Esophagus muscularis mucosa (tissue), 4 donors: ENCODE results near the gene GCNT1. TPM values are rescaled to one million over a fixed set of nuclear protein-coding genes. Genes with fewer than 3 reads are reported as not detected.

Experiments used
- DNase-seq: peaks from one replicate; pipeline ENCODE4 v3.0.0-alpha.2; 2017; ENCODE audit errors: extremely low spot score
- H3K27ac ChIP-seq, 4 donors: fragments of 200-600 bp; sonication (generic); replicated peaks in 1 of 4; 1 replicate in 3 of 4; 2 replicates in 1 of 4; pipeline ENCODE4 v1.5.1; 2016 to 2019; ENCODE audit warnings: mild to moderate bottlenecking in 1 of 4
- H3K27me3 ChIP-seq, 4 donors: fragments of 200-600 bp; sonication (generic); one replicate each; pipeline versions ENCODE4 v1.5.1 to v1.6.0; 2016 to 2019
- H3K36me3 ChIP-seq, 4 donors: fragments of 200-600 bp; sonication (generic); one replicate each; pipeline ENCODE4 v1.5.1; 2016 to 2019
- H3K4me1 ChIP-seq, 4 donors: fragments of 200-600 bp; sonication (generic); one replicate each; pipeline ENCODE4 v1.5.1; 2016 to 2019
- H3K4me3 ChIP-seq, 4 donors: fragments of 200-600 bp; sonication (generic); 1 replicate in 2 of 4; 2 replicates in 2 of 4; pipeline ENCODE4 v1.5.1; 2016 to 2019; ENCODE audit warnings: mild to moderate bottlenecking in 4 of 4, moderate library complexity in 1 of 4
- H3K9me3 ChIP-seq, 4 donors: fragments of 200-600 bp; sonication (generic); 1 replicate in 3 of 4; 2 replicates in 1 of 4; pipeline ENCODE4 v1.5.1; 2016 to 2019
- EP300 ChIP-seq: sonication (generic); formaldehyde crosslinking; IDR thresholded peaks from one replicate; pipeline ENCODE4 v1.6.1; 2017; ENCODE audit warnings: antibody characterized with exemption
- POLR2A ChIP-seq: fragments of 450-650 bp; IDR thresholded peaks from one replicate; pipeline ENCODE4 v1.6.1; 2017; ENCODE audit warnings: antibody characterized with exemption, moderate library complexity, mild to moderate bottlenecking, low read depth
- POLR2AphosphoS5 ChIP-seq, 2 donors: sonication (generic); formaldehyde crosslinking; IDR thresholded peaks; one replicate each; pipeline ENCODE4 v1.6.1; 2017; ENCODE audit warnings: antibody characterized with exemption in 2 of 2
- WGBS: methylation state at CpG from one replicate; pipeline ENCODE4 v1.1.5; 2018; 5-methylcytosine and 5-hydroxymethylcytosine counted together
- intact Hi-C: fragments of 100-400 bp; cut with DNase I; formaldehyde crosslinking; loops from one replicate; pipeline ENCODE4 v1.15.1; 2023
- total RNA-seq, 4 donors: library from RNA; depleted of rRNA; stranded (reverse); fragments of >200 nt; gene quantifications; one replicate each; pipeline versions ENCODE4 v1.1.0 to v1.2.1, GENCODE V29; 2016
- TF ChIP-seq, protein P1 (sequence below), 3 experiments: fragments of 200-600 bp in 2 of 3; fragments of 450-650 bp in 1 of 3; sonication (generic) in 2 of 3; IDR thresholded peaks; one replicate each; pipeline ENCODE4 v1.5.1; 2017 to 2019; ENCODE audit warnings: antibody characterized with exemption in 3 of 3, mild to moderate bottlenecking in 2 of 3, moderate library complexity in 1 of 3

Gene GCNT1
- total RNA-seq, 4 donors from 2014 or later = 1.2 to 6.5 (median 3.3) TPM

DNA sequence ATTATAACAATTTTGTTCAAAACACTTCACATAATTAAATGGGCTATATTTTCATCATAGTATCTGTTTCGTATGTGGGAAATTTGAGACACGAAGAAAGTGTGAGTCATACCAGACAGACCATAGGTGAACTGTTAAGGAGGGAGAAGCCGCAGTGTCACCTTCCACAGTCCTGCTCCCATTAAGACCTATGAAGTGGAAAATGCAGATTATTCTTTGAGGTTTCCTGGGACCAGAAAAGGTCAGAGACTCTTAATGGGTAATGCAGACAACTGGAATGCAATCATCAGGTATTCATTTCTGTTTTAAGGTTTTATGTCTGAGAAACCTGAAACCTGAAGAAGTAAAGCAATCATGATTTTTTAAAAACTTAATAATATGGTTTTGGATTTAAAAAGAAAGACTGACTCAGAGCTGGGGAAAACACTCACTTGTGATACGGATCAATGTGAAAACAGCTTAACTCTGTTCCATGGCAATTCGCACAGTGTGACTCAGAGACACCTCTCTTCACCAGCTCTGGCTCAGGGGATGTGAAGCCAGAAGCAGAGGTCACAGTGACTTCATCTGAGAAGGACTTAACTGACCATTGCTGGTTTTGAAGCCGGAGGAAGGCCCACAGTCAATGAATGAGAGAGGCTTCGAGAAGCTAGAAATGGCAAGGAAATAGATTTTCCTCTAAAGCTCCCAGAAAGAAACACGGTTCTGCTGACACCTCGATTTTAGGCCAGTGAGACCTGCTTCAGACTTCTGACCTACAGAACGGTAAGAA, 17.2 kb upstream of the GCNT1 start:
- intact Hi-C loops = no loop called here
- 85% methylated on average over 10 of the region's 10 CpGs for WGBS
- H3K4me3 ChIP-seq = no peak overlapping the region
- no peaks in the 10 kb centered on the region for H3K4me1 ChIP-seq
- TF ChIP-seq POLR2A (no peak), POLR2AphosphoS5 (IDR thresholded peaks at IDR 0.05) (no peak), EP300 (no peak)
- TF ChIP-seq, protein P1, sequence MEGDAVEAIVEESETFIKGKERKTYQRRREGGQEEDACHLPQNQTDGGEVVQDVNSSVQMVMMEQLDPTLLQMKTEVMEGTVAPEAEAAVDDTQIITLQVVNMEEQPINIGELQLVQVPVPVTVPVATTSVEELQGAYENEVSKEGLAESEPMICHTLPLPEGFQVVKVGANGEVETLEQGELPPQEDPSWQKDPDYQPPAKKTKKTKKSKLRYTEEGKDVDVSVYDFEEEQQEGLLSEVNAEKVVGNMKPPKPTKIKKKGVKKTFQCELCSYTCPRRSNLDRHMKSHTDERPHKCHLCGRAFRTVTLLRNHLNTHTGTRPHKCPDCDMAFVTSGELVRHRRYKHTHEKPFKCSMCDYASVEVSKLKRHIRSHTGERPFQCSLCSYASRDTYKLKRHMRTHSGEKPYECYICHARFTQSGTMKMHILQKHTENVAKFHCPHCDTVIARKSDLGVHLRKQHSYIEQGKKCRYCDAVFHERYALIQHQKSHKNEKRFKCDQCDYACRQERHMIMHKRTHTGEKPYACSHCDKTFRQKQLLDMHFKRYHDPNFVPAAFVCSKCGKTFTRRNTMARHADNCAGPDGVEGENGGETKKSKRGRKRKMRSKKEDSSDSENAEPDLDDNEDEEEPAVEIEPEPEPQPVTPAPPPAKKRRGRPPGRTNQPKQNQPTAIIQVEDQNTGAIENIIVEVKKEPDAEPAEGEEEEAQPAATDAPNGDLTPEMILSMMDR (IDR thresholded peaks at IDR 0.05) = no peak
- H3K27ac ChIP-seq = no peak overlapping the region
- H3K27me3 ChIP-seq = no peaks in the 10 kb centered on the region
- DNase-seq = no peak
- H3K9me3 ChIP-seq = no peaks in the 10 kb centered on the region
- H3K36me3 ChIP-seq = no peaks in the 10 kb centered on the region

DNA sequence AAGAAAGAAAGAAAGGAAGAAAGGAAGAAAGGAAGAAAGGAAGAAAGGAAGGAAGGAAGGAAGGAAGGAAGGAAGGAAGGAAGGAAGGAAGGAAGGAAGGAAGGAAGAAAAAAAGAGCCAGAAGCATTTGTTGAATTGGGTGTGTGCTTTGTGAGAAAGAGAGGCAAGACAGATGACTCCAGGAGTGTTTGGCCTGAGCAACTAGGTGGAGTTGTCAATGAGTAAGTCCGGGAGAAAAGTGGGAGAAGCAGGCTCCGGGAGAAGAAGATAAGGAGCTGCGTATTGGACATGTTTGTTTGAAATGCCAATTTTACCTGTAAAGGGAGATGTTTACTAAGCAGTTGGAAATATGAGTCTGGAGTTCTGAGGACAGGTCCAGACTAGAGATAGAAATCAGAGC, 15.1 kb upstream of the GCNT1 start:
- no peaks in the 10 kb centered on the region for H3K36me3 ChIP-seq
- H3K27ac ChIP-seq = no peak overlapping the region
- no peak overlapping the region for H3K4me3 ChIP-seq
- H3K9me3 ChIP-seq = no peaks in the 10 kb centered on the region
- WGBS = 69% methylated on average over 3 of the region's 3 CpGs
- peaks cover 0 to 7% (median 3%) of the 10 kb centered on the region in 4 donors for H3K4me1 ChIP-seq
- TF ChIP-seq, protein P1 (IDR thresholded peaks at IDR 0.05) = no peak
- no peak for TF ChIP-seq EP300
- no peak for TF ChIP-seq POLR2A
- TF ChIP-seq POLR2AphosphoS5 (IDR thresholded peaks at IDR 0.05) = no peak
- intact Hi-C loops = no loop called here
- peaks cover 0 to 3% (median 0%) of the 10 kb centered on the region in 4 donors for H3K27me3 ChIP-seq
- no peak for DNase-seq

DNA sequence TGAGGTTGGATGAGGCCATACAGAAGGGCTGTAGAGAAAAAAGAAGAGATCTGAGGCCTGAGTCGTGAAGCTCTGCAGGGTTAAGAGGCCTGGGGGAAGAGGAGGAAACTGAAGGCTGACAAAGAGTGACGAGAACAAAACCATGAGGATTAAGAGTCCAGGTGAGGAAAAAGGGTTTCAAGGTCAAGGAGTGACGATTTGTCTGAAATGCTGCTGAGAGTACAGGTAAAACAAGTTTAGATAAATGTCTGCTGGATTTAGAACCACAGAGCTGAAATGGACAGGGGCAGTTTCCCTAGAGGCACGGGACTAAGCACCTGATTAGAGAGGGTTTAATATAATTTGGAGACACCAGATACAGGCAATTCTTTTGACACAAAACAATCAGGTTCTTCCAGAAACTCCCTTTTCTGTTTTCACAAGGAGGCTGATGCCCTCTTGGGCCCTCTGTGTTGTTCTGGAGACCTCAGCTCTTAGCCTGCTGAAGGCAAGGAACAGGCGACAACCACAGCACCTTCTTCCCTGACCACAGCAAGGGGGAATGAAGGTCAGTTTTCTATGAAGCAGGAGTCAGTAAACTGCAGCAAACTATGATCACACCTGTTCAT, 14.6 kb upstream of the GCNT1 start:
- DNase-seq = no peak
- Histone ChIP-seq H3K27ac (no peak overlapping the region), H3K4me3 (no peak overlapping the region), H3K4me1 (peaks cover 0 to 7% (median 3%) of the 10 kb centered on the region in 4 donors), H3K9me3 (no peaks in the 10 kb centered on the region), H3K36me3 (no peaks in the 10 kb centered on the region), H3K27me3 (peaks cover 0 to 3% (median 0%) of the 10 kb centered on the region in 4 donors)
- no peak for TF ChIP-seq POLR2AphosphoS5 (IDR thresholded peaks at IDR 0.05)
- TF ChIP-seq, protein P1 (IDR thresholded peaks at IDR 0.05) = no peak
- WGBS = 77% methylated on average over 5 of the region's 5 CpGs
- intact Hi-C loops = no loop called here

DNA sequence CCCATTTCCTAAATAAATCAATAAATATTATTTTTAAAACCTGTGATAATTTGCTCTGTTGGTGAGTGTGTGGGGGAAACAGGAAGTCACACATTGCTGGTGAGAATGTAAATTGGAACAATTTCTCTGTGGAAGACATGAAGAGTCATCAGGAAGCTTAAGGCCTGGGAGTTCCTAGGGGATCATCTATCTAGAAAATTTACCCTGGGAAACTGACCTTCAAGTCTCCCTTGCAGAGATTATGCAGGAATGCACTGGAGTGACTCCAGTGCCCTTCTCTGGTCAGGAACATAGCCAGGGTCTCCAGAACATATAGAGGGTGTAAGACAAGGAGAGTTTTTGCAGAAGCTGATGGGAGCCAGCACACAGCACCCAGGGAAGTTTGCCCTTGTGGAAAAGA, 13.0 kb upstream of the GCNT1 start:
- TF ChIP-seq, protein P1 (IDR thresholded peaks at IDR 0.05) = no peak
- TF ChIP-seq EP300 = no peak
- no peak for TF ChIP-seq POLR2AphosphoS5 (IDR thresholded peaks at IDR 0.05)
- TF ChIP-seq POLR2A = no peak
- peaks cover 0 to 3% (median 0%) of the 10 kb centered on the region in 4 donors for H3K27me3 ChIP-seq
- no peaks in the 10 kb centered on the region for H3K36me3 ChIP-seq
- intact Hi-C loops = loop anchor here (2.0 kb wide), 2 partner anchors 213 to 259 kb away; no protein-coding TSS in a partner anchor
- no peaks in the 10 kb centered on the region for H3K9me3 ChIP-seq
- no peak for DNase-seq
- H3K4me3 ChIP-seq = no peak overlapping the region
- H3K27ac ChIP-seq = no peak overlapping the region
- H3K4me1 ChIP-seq = peaks cover 0 to 7% (median 3%) of the 10 kb centered on the region in 4 donors
